Stimulated activated CD4-positive, alpha-beta T cell treated with anti-CD3 and anti-CD28 coated beads, Interleukin-15, amount 100 ng/mL, for 24 hours (primary cell): Measurements from ENCODE around the gene NPBWR2.

Experiments used
- DNase-seq: peaks from one replicate; pipeline ENCODE4 v3.0.0-alpha.2; 2020

NPBWR2 gene

GRCh38 chr20:64055893-64056638 lies 51.3 kb downstream of the NPBWR2 start:
- DNase-seq: no peak

DNA sequence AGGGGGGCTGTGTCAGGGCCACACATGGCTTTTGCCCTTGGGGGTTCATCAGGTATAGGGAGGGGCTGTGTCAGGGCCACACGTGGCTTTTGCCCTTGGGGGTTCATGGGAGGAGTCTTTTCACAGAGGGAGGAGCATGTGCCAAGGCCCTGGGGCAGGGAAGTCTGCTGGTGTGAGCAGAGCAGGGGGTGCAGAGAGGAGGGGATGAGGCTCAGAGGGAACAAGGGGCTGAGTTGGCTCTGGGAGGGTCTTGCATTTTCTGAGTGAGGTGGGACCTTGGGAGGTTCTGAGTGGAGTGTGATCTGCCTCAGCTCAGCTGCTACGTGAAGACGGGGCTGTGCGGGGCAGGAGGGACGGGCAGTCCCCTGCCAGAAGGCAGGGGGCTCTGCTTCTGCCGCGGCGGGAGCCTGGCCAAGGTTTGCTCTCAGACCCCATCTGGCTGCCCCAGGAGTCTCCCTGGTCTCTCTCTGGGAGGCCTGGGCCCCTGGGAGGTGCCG lies 51.9 kb downstream of the NPBWR2 start:
- no peak for DNase-seq

DNA sequence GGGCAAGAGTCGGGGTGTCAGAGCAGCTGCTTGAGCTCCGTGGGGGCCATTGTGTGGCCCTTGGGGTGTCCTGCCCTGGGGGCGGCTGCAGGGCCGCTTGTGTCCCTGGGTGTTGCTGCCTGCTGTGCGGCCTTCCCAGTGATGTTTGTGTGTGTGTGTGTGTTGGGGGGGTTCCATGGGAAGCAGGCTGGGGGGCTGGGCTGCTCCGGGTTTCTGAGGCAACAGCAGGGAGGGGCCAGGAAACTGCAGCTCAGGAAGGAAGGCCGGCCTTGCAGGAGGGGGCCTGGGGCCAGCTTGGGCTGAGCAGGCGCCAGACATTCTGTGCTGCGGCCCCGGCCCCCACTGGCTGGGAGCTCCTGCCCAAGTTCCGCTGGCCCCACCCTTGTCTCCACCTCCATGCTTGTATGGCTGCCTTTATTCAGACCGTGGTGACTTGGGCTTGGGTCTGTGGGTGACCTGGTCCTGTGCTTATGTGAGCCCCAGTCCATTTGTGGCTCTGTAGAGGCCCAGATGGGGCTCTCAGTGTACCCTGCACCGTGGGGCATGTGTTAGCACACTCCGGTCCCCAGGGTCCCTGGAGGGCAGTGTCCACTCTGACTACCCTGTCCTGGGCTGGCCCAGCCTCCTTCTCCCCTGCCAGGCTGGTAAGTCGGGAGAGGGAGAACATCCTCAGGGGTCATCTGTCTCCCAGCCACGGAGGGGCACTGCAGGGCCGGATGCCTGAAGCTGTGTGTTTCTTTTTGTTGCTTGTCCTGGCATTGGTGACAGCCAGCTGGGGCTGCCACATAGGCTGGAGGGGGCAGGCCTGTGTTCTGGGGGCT lies 53.3 kb downstream of the NPBWR2 start:
- DNase-seq: no peak
